GM12874 (cell line): Measurements from ENCODE around the gene GPHN.

ENCODE experiments used
- TF ChIP-seq, protein P1 (sequence below): IDR thresholded peaks from 2 replicates; pipeline ENCODE4 v1.5.1; 2011; ENCODE audit warnings: low read depth, mild to moderate bottlenecking, control low read depth, low read length, moderate library complexity; ENCODE audit not compliant: insufficient read depth

GPHN gene

GRCh38 chr14:67045440-67045839 is 537.5 kb downstream of the GPHN start:
- TF ChIP-seq, protein P1, sequence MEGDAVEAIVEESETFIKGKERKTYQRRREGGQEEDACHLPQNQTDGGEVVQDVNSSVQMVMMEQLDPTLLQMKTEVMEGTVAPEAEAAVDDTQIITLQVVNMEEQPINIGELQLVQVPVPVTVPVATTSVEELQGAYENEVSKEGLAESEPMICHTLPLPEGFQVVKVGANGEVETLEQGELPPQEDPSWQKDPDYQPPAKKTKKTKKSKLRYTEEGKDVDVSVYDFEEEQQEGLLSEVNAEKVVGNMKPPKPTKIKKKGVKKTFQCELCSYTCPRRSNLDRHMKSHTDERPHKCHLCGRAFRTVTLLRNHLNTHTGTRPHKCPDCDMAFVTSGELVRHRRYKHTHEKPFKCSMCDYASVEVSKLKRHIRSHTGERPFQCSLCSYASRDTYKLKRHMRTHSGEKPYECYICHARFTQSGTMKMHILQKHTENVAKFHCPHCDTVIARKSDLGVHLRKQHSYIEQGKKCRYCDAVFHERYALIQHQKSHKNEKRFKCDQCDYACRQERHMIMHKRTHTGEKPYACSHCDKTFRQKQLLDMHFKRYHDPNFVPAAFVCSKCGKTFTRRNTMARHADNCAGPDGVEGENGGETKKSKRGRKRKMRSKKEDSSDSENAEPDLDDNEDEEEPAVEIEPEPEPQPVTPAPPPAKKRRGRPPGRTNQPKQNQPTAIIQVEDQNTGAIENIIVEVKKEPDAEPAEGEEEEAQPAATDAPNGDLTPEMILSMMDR = no peak

DNA sequence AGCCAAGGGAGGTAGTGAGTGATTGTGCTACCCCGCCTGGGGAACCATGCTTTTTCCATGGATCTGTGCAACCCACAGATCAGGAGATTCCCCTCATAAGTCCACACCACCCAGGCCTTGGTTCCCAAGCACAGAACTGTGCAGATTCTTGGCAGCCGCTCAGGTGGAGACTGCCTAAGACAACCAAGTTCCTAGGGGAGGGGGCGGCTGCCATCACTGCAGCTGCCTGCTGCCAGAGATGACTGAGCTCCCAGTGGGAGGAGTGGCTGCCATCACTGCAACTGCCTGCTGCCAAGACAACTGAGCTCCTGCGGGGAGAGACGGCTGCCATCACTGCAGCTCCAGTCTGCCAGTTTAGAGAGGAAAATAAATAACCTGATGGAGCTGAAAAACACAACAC is 542.9 kb downstream of the GPHN start:
- TF ChIP-seq, protein P1 = no peak

GRCh38 chr14:67056684-67057083 is 548.7 kb downstream of the GPHN start:
- TF ChIP-seq, protein P1 = no peak

- TF ChIP-seq, protein P1 = no peak
Observed at GRCh38 chr14:67059596-67059995, 551.6 kb downstream of the GPHN start.

GRCh38 chr14:67060546-67060945 is 552.6 kb downstream of the GPHN start:
- TF ChIP-seq, protein P1 = no peak

DNA sequence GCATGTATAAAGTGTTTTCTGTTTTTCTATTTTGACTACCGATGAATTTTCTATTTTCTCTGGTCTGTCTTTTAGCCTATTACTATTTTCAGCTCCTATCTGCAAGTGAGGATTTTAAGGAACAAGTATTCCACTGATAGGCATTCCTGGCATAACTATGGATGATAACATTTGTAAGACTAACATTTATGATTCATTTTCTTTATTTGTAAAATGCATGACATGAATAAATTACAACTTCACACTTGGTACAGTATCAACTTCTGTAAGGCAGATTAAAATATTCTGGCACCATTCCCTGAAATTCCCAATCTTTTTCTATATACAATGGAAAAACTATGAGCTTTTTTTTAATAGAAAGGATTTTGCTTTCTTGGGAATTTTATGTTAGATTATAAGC is 560.3 kb downstream of the GPHN start:
- TF ChIP-seq, protein P1 = no peak

GRCh38 chr14:67071506-67071905 is 563.6 kb downstream of the GPHN start:
- TF ChIP-seq, protein P1 = no peak

- TF ChIP-seq, protein P1 = no peak
Observed at GRCh38 chr14:67077921-67078320, 570.0 kb downstream of the GPHN start.
